ENCODE results near the gene PARP1.

GRCh38 chr1:226411619-226412018 is 3.7 kb upstream of the PARP1 start:
- TF ChIP-seq POLR2A (IDR thresholded peaks at IDR 0.05) (no peak), POLR2AphosphoS5 (IDR thresholded peaks at IDR 0.05) (no peak), CTCF (IDR thresholded peaks at IDR 0.05) (no peak), EP300 (IDR thresholded peaks at IDR 0.05) (no peak)
